ENCODE measurements around the gene KLRF1.

KLRF1 gene

DNA sequence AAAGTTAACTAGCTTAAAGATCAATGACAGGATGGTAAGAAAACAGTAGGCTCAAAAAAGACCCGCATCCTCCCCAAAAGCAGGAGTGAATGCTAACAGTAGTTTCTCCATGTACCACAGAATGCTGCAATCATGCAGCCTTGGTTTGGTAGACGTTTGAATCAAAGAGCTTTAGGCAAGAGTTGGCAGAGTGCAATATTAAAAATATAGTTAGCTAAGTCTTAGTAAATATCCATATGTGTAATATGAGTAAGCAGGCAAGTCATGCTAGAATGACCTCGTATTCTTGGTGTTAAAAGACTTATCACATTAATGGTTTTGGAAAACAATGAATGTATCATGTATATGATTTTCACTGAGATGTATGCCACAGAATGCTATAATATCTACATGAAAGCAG lies 18.8 kb upstream of the KLRF1 start:
- Histone ChIP-seq H3F3A (ENCODE audit: insufficient read depth, low read length) (no peaks in the 10 kb centered on the region), H3K9me2 (ENCODE audit: low read depth, low read length) (no peaks in the 10 kb centered on the region), H3K27me3 (ENCODE audit: insufficient read depth, low read length) (no peaks in the 10 kb centered on the region), H3K4me2 (ENCODE audit: low read length) (no peak overlapping the region), H3K79me2 (ENCODE audit: insufficient read depth, low read length) (no peaks in the 10 kb centered on the region), H3K4me1 (ENCODE audit: insufficient read depth, low read length, severe bottlenecking) (no peaks in the 10 kb centered on the region), H3K36me3 (ENCODE audit: insufficient read depth, low read length) (no peaks in the 10 kb centered on the region), H4K20me1 (ENCODE audit: insufficient read depth, low read length) (no peaks in the 10 kb centered on the region), H3K27ac (ENCODE audit: low read depth, low read length, poor library complexity, severe bottlenecking) (no peak overlapping the region), H3K4me3 (ENCODE audit: low read depth, low read length, poor library complexity, severe bottlenecking) (no peak overlapping the region), H3K9ac (ENCODE audit: low read length) (no peak overlapping the region), H3K9me3 (ENCODE audit: low read length) (no peaks in the 10 kb centered on the region), H2AFZ (ENCODE audit: low read length) (no peak overlapping the region)
- TF ChIP-seq, protein P1, sequence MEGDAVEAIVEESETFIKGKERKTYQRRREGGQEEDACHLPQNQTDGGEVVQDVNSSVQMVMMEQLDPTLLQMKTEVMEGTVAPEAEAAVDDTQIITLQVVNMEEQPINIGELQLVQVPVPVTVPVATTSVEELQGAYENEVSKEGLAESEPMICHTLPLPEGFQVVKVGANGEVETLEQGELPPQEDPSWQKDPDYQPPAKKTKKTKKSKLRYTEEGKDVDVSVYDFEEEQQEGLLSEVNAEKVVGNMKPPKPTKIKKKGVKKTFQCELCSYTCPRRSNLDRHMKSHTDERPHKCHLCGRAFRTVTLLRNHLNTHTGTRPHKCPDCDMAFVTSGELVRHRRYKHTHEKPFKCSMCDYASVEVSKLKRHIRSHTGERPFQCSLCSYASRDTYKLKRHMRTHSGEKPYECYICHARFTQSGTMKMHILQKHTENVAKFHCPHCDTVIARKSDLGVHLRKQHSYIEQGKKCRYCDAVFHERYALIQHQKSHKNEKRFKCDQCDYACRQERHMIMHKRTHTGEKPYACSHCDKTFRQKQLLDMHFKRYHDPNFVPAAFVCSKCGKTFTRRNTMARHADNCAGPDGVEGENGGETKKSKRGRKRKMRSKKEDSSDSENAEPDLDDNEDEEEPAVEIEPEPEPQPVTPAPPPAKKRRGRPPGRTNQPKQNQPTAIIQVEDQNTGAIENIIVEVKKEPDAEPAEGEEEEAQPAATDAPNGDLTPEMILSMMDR (IDR thresholded peaks at IDR 0.05; ENCODE audit: low read length): no peak
- TF ChIP-seq EZH2 (IDR thresholded peaks at IDR 0.05; ENCODE audit: borderline replicate concordance, low read length): no peak

DNA sequence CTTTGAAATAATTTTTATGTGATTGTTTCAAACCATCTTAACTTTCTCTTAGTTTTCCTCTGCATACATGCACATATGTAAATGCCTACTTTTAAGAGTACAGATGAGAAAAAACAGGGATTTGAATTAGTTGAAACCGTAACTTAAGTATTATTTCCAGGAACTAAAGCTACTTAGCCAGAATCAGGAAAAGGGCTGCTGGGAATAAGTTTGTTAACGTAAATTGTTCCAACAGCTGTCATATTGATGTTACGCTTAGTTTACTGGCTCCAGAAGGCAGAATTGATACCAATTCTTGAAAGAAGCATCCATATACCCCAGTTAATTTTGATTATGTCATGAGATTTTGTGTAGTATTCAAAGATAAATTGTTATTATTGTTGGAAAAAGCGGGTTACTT lies 17.9 kb upstream of the KLRF1 start:
- no peak overlapping the region for H3K4me2 ChIP-seq (ENCODE audit: low read length)
- H3K9ac ChIP-seq (ENCODE audit: low read length): no peak overlapping the region
- H4K20me1 ChIP-seq (ENCODE audit: insufficient read depth, low read length): no peaks in the 10 kb centered on the region
- no peaks in the 10 kb centered on the region for H3K79me2 ChIP-seq (ENCODE audit: insufficient read depth, low read length)
- H3F3A ChIP-seq (ENCODE audit: insufficient read depth, low read length): no peaks in the 10 kb centered on the region
- TF ChIP-seq, protein P1 (IDR thresholded peaks at IDR 0.05; ENCODE audit: low read length): no peak
- no peak for TF ChIP-seq EZH2 (IDR thresholded peaks at IDR 0.05; ENCODE audit: borderline replicate concordance, low read length)
- H3K27me3 ChIP-seq (ENCODE audit: insufficient read depth, low read length): no peaks in the 10 kb centered on the region
- no peaks in the 10 kb centered on the region for H3K36me3 ChIP-seq (ENCODE audit: insufficient read depth, low read length)
- no peak overlapping the region for H2AFZ ChIP-seq (ENCODE audit: low read length)
- no peak overlapping the region for H3K27ac ChIP-seq (ENCODE audit: low read depth, low read length, poor library complexity, severe bottlenecking)
- H3K4me1 ChIP-seq (ENCODE audit: insufficient read depth, low read length, severe bottlenecking): peaks cover 4% of the 10 kb centered on the region
- no peaks in the 10 kb centered on the region for H3K9me2 ChIP-seq (ENCODE audit: low read depth, low read length)
- H3K9me3 ChIP-seq (ENCODE audit: low read length): no peaks in the 10 kb centered on the region
- no peak overlapping the region for H3K4me3 ChIP-seq (ENCODE audit: low read depth, low read length, poor library complexity, severe bottlenecking)

DNA sequence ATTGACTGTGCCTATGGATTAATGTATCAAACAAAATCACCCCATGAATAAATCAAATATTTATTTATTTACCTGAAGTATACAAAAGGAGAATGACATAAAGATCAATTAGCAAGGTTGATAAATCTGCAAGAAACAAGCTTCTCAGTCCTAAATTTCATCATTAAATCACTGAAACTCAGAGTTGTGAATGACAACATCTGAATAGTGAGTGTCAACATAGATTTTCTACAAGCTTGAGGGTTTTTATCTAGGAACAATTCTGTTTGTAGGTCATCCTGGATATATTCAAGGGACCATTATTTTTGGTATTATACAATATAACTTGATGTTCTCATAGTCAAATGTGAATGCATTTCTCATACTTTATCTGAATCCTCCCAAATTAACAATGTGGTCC lies 17.4 kb upstream of the KLRF1 start:
- no peak overlapping the region for H3K4me3 ChIP-seq (ENCODE audit: low read depth, low read length, poor library complexity, severe bottlenecking)
- no peaks in the 10 kb centered on the region for H3K9me3 ChIP-seq (ENCODE audit: low read length)
- H3K27me3 ChIP-seq (ENCODE audit: insufficient read depth, low read length): no peaks in the 10 kb centered on the region
- no peaks in the 10 kb centered on the region for H3K9me2 ChIP-seq (ENCODE audit: low read depth, low read length)
- no peaks in the 10 kb centered on the region for H3K79me2 ChIP-seq (ENCODE audit: insufficient read depth, low read length)
- H3K4me1 ChIP-seq (ENCODE audit: insufficient read depth, low read length, severe bottlenecking): peaks cover 4% of the 10 kb centered on the region
- no peak overlapping the region for H3K27ac ChIP-seq (ENCODE audit: low read depth, low read length, poor library complexity, severe bottlenecking)
- H3K4me2 ChIP-seq (ENCODE audit: low read length): no peak overlapping the region
- H3F3A ChIP-seq (ENCODE audit: insufficient read depth, low read length): no peaks in the 10 kb centered on the region
- TF ChIP-seq, protein P1 (IDR thresholded peaks at IDR 0.05; ENCODE audit: low read length): no peak
- TF ChIP-seq EZH2 (IDR thresholded peaks at IDR 0.05; ENCODE audit: borderline replicate concordance, low read length): no peak
- no peaks in the 10 kb centered on the region for H4K20me1 ChIP-seq (ENCODE audit: insufficient read depth, low read length)
- H3K9ac ChIP-seq (ENCODE audit: low read length): no peak overlapping the region
- H2AFZ ChIP-seq (ENCODE audit: low read length): no peak overlapping the region
- no peaks in the 10 kb centered on the region for H3K36me3 ChIP-seq (ENCODE audit: insufficient read depth, low read length)

Data from OCI-LY1 (cell line).